ENCODE data around the gene KDSR. TPM values are rescaled to one million over a fixed set of nuclear protein-coding genes. Genes with fewer than 3 reads are reported as not detected.
A peak's percentile ranks its signal among the peaks of the same experiment; 100 is the strongest.

The KDSR gene
- total RNA-seq, 4 donors from 2014 or later, result 44.1 to 62.4 (median 54.8) TPM

GRCh38 chr18:63290166-63290820 lies 76.7 kb downstream of the KDSR start:
- Histone ChIP-seq H3K27me3 (no peaks in the 10 kb centered on the region), H3K36me3 (no peaks in the 10 kb centered on the region), H3K4me3 (no peak overlapping the region), H3K9me3 (no peaks in the 10 kb centered on the region), H3K4me1 (peaks cover 0 to 83% (median 56%) of the 10 kb centered on the region in 4 donors), H3K27ac (peak overlapping the region in 3 of 4 donors; percentile 54 to 84 (median 69))
- DNase-seq (ENCODE audit: low spot score in 2 of 2), result no peak
- WGBS, 2 donors, result 76 to 88% methylated on average over 6 of the region's 6 CpGs
- TF ChIP-seq CTCF (IDR thresholded peaks at IDR 0.05) (no peak), EP300 (IDR thresholded peaks at IDR 0.05) (no peak), POLR2A (IDR thresholded peaks at IDR 0.05) (no peak)

- no peak overlapping the region for H3K4me3 ChIP-seq
- H3K4me1 ChIP-seq, result peaks cover 0 to 93% (median 63%) of the 10 kb centered on the region in 4 donors
- no peaks in the 10 kb centered on the region for H3K27me3 ChIP-seq
- 28 to 38% methylated on average over 2 of the region's 2 CpGs for WGBS, 2 donors
- H3K36me3 ChIP-seq, result no peaks in the 10 kb centered on the region
- no peaks in the 10 kb centered on the region for H3K9me3 ChIP-seq
- TF ChIP-seq CTCF (IDR thresholded peaks at IDR 0.05) (no peak), EP300 (IDR thresholded peaks at IDR 0.05) (no peak), POLR2A (IDR thresholded peaks at IDR 0.05) (no peak)
- DNase-seq (ENCODE audit: low spot score in 2 of 2), result no peak
- H3K27ac ChIP-seq, result peak overlapping the region in 3 of 4 donors; percentile 40 to 84 (median 69)
Observed at GRCh38 chr18:63288311-63288710, 78.7 kb downstream of the KDSR start.

GRCh38 chr18:63287691-63288220 lies 79.2 kb downstream of the KDSR start:
- Histone ChIP-seq H3K36me3 (no peaks in the 10 kb centered on the region), H3K9me3 (no peaks in the 10 kb centered on the region), H3K27ac (peak overlapping the region in 3 of 4 donors; percentile 40 to 84 (median 69)), H3K4me1 (peaks cover 0 to 93% (median 59%) of the 10 kb centered on the region in 4 donors), H3K4me3 (no peak overlapping the region), H3K27me3 (no peaks in the 10 kb centered on the region)
- DNase-seq (ENCODE audit: low spot score in 2 of 2), result no peak
- WGBS, 2 donors, result 29 to 32% methylated on average over 1 of the region's 1 CpG
- TF ChIP-seq POLR2A (IDR thresholded peaks at IDR 0.05) (no peak), EP300 (IDR thresholded peaks at IDR 0.05) (no peak), CTCF (IDR thresholded peaks at IDR 0.05) (no peak)

- TF ChIP-seq CTCF (IDR thresholded peaks at IDR 0.05) (no peak), POLR2A (IDR thresholded peaks at IDR 0.05) (no peak), EP300 (IDR thresholded peaks at IDR 0.05) (no peak)
- no peak for DNase-seq (ENCODE audit: low spot score in 2 of 2)
- Histone ChIP-seq H3K9me3 (no peaks in the 10 kb centered on the region), H3K36me3 (no peaks in the 10 kb centered on the region), H3K27ac (peak overlapping the region in 3 of 4 donors; percentile 40 to 84 (median 69)), H3K4me1 (peaks cover 0 to 96% (median 62%) of the 10 kb centered on the region in 4 donors), H3K4me3 (no peak overlapping the region), H3K27me3 (no peaks in the 10 kb centered on the region)
- 76 to 82% methylated on average over 4 of the region's 4 CpGs for WGBS, 2 donors
Observed at GRCh38 chr18:63286926-63287325, 80.1 kb downstream of the KDSR start.

All from tibial nerve (tissue), 4 donors.